GM19043 (cell line): Measurements from ENCODE around the gene MEF2D.

ENCODE experiments used
- ATAC-seq: cut with Tn5 transposase; IDR thresholded peaks from one replicate; pipeline ENCODE4 v1.9.1; 2021; ENCODE audit warnings: low read depth; ENCODE audit not compliant: unreplicated experiment

The MEF2D gene

GRCh38 chr1:156471496-156472490, 28.8 kb downstream of the MEF2D start:
- ATAC-seq = no peak

- ATAC-seq = no peak
These were observed 30.1 kb downstream of the MEF2D start for GRCh38 chr1:156470473-156470872.

GRCh38 chr1:156468693-156469345, 31.8 kb downstream of the MEF2D start:
- ATAC-seq = no peak

GRCh38 chr1:156467906-156468305, 32.7 kb downstream of the MEF2D start:
- ATAC-seq = no peak

GRCh38 chr1:156467385-156467784, 33.2 kb downstream of the MEF2D start:
- no peak for ATAC-seq

GRCh38 chr1:156465747-156466365, 34.7 kb downstream of the MEF2D start:
- no peak for ATAC-seq

- ATAC-seq = no peak
These were observed 35.6 kb downstream of the MEF2D start for GRCh38 chr1:156464825-156465452.

GRCh38 chr1:156464335-156464734, 36.2 kb downstream of the MEF2D start:
- no peak for ATAC-seq

GRCh38 chr1:156463874-156464273, 36.7 kb downstream of the MEF2D start:
- no peak for ATAC-seq

GRCh38 chr1:156462954-156463795, 37.4 kb downstream of the MEF2D start:
- no peak for ATAC-seq

GRCh38 chr1:156461781-156462647, 38.6 kb downstream of the MEF2D start:
- ATAC-seq = no peak

GRCh38 chr1:156461109-156461508, 39.5 kb downstream of the MEF2D start:
- no peak for ATAC-seq

- no peak for ATAC-seq
These were observed 40.0 kb downstream of the MEF2D start for GRCh38 chr1:156460525-156460924.

GRCh38 chr1:156458181-156458503, 42.4 kb downstream of the MEF2D start:
- ATAC-seq = no peak

- peak; percentile 70 for ATAC-seq
These were observed 43.7 kb downstream of the MEF2D start for GRCh38 chr1:156456625-156457465.

- ATAC-seq = no peak
These were observed 45.2 kb downstream of the MEF2D start for GRCh38 chr1:156455362-156455761.

- ATAC-seq = no peak
These were observed 47.7 kb downstream of the MEF2D start for GRCh38 chr1:156452907-156453306.

- ATAC-seq = no peak
These were observed 48.9 kb downstream of the MEF2D start for GRCh38 chr1:156451505-156452160.
